K562 (cell line): ENCODE results near the gene RBMS1. TPM values are rescaled to one million over a fixed set of nuclear protein-coding genes. Genes with fewer than 3 reads are reported as not detected.

ENCODE experiments used
- ATAC-seq: fragments of 200-7000 bp; cut with Tn5 transposase; 3 replicates; pipeline ENCODE4 v1.9.1; 2020; ENCODE audit warnings: moderate library complexity
- BruUV-seq: library from RNA; stranded (reverse); fragments of 400-500 nt; replicated peaks from 2 replicates; lab custom pipeline; 2021; lab: Mats Ljungman, UMichigan
- CTCF ChIA-PET: fragments of 300-600 bp; formaldehyde crosslinking; extraction: SDS; loops from one replicate; lab custom pipeline; 2021; ENCODE audit warnings: low intra/inter-chr PET ratio; lab: Yijun Ruan, JAX
- POLR2A ChIA-PET: fragments of 300-600, 350-650 bp; sonication (Branson Sonifier 250); formaldehyde crosslinking; extraction: SDS; loops from one replicate; lab custom pipeline; 2021; ENCODE audit warnings: antibody characterized with exemption, inconsistent platforms; lab: Yijun Ruan, JAX
- DNase-seq, 4 experiments: peaks; one replicate each; pipeline versions ENCODE4 v3.0.0 to v3.0.0-alpha.2; 2011 to 2018; ENCODE audit warnings: low spot score in 3 of 4, mixed read lengths in 3 of 4; ENCODE audit errors: extremely low read depth in 1 of 4
- FAIRE-seq: peaks from 2 replicates; lab custom pipeline; 2011; peaks lifted over from hg19 to GRCh38; lab: Jason Lieb, UNC
- H2AFZ ChIP-seq: 2 replicates; pipeline ENCODE4 v1.6.0; 2011; ENCODE audit warnings: low read depth, low read length, control low read depth, inconsistent platforms
- H3K27ac ChIP-seq: fragments of 200-600 bp; 3 replicates; pipeline ENCODE4 v1.8.0; 2011; ENCODE audit warnings: low read depth, mild to moderate bottlenecking, control low read depth, inconsistent platforms, low read length, moderate library complexity, mixed read lengths; ENCODE audit errors: extremely low read depth
- H3K27me3 ChIP-seq, 2 experiments: fragments of 300-600 bp in 1 of 2; 2 replicates in 1 of 2; 3 replicates in 1 of 2; pipeline versions ENCODE4 v1.6.0 to v1.8.0; 2011; ENCODE audit warnings: inconsistent platforms in 2 of 2, low read length in 2 of 2, mild to moderate bottlenecking in 1 of 2, mixed read lengths in 1 of 2, moderate library complexity in 1 of 2; ENCODE audit not compliant: control insufficient read depth in 2 of 2, insufficient read depth in 2 of 2
- H3K36me3 ChIP-seq: fragments of 300-600 bp; 3 replicates; pipeline ENCODE4 v1.8.0; 2011; ENCODE audit warnings: mild to moderate bottlenecking, low read length, inconsistent platforms; ENCODE audit not compliant: control insufficient read depth, insufficient read depth
- H3K4me1 ChIP-seq, 2 experiments: fragments of 200-600 bp in 1 of 2; replicated peaks in 1 of 2; 2 replicates in 1 of 2; 3 replicates in 1 of 2; pipeline versions ENCODE4 v1.5.1 to v1.8.0; 2011; ENCODE audit warnings: inconsistent platforms in 2 of 2, low read length in 2 of 2, mild to moderate bottlenecking in 1 of 2, mixed read lengths in 1 of 2, moderate library complexity in 1 of 2; ENCODE audit not compliant: control insufficient read depth in 2 of 2, insufficient read depth in 2 of 2
- H3K4me2 ChIP-seq: 2 replicates; pipeline ENCODE4 v1.6.1; 2011; ENCODE audit warnings: low read length, control low read depth, inconsistent platforms, mixed read lengths; ENCODE audit not compliant: insufficient read depth
- H3K4me3 ChIP-seq: fragments of 200-600 bp; sonication (generic), shearing (Covaris generic); 2 replicates; pipeline ENCODE4 v1.5.1; 2016; ENCODE audit warnings: control low read depth, inconsistent platforms
- H3K79me2 ChIP-seq: fragments of 200-600 bp; 3 replicates; pipeline ENCODE4 v1.8.0; 2011; ENCODE audit warnings: low read length, inconsistent platforms; ENCODE audit not compliant: control insufficient read depth, insufficient read depth
- H3K9ac ChIP-seq, 2 experiments: 2 replicates each; pipeline versions ENCODE4 v1.6.0 to v1.6.1; 2011; ENCODE audit warnings: low read depth in 2 of 2, low read length in 2 of 2, control low read depth in 1 of 2, inconsistent platforms in 1 of 2, mild to moderate bottlenecking in 1 of 2, mixed read lengths in 1 of 2; ENCODE audit not compliant: insufficient read depth in 1 of 2
- H3K9me1 ChIP-seq: one replicate; pipeline ENCODE4 v1.6.0; 2011; ENCODE audit warnings: inconsistent platforms, mild to moderate bottlenecking, low read length, moderate library complexity; ENCODE audit not compliant: control insufficient read depth, insufficient read depth
- H3K9me3 ChIP-seq: replicated peaks from 2 replicates; pipeline ENCODE4 v1.5.1; 2011; ENCODE audit warnings: low read depth, low read length, inconsistent platforms; ENCODE audit not compliant: control insufficient read depth, insufficient read depth
- H4K20me1 ChIP-seq: replicated peaks from 2 replicates; pipeline ENCODE4 v1.6.1; 2011; ENCODE audit warnings: low read length, inconsistent platforms, mixed read lengths; ENCODE audit not compliant: control insufficient read depth, insufficient read depth
- ARID2 ChIP-seq: fragments of 450-650 bp; IDR thresholded peaks from 2 replicates; pipeline ENCODE4 v1.6.1; 2017; ENCODE audit warnings: antibody characterized with exemption, mild to moderate bottlenecking
- NRF1 ChIP-seq, 2 experiments: fragments of 450-650 bp; IDR thresholded peaks in 1 of 2; conservative IDR thresholded peaks in 1 of 2; 2 replicates each; pipeline ENCODE4 v1.6.1; 2014; ENCODE audit warnings: mild to moderate bottlenecking in 2 of 2
- WGBS: fragments of 100-300 bp; shearing (Covaris generic); methylation state at CpG from one replicate; pipeline ENCODE4 v1.1.6; 2016; ENCODE audit warnings: low coverage, mixed read lengths; ENCODE audit not compliant: insufficient coverage; ENCODE audit errors: missing lambda C conversion rate; 5-methylcytosine and 5-hydroxymethylcytosine counted together
- in situ Hi-C: fragments of 300-500 bp; cut with MboI; formaldehyde crosslinking; loops from 4 replicates; pipeline ENCODE4 v1.15.0; 2018; ENCODE audit warnings: inconsistent platforms, mixed read lengths
- intact Hi-C: fragments of 100-400 bp; cut with micrococcal nuclease; formaldehyde crosslinking; loops from 2 replicates; pipeline ENCODE4 v1.14.2; 2022
- polyA plus RNA-seq, 8 experiments: library from polyadenylated mRNA; depleted of rRNA in 4 of 8; stranded (reverse) in 5 of 8; unstranded in 3 of 8; fragments of >200 nt; fragmentation: Nextera tagmentation in 2 of 8; fragmentation: Illumina TruSeq in 1 of 8; extraction: Ambion mirVana in 2 of 8; extraction: Trizol in 1 of 8; gene quantifications; 2 replicates each; pipeline versions ENCODE4 v1.2.1 to v1.2.3, GENCODE V29; 2011 to 2014; ENCODE audit warnings: inconsistent platforms in 1 of 8, missing spikeins in 1 of 8
- total RNA-seq, 7 experiments: library from RNA; depleted of rRNA in 6 of 7; stranded (reverse); fragments of >200 nt in 6 of 7; fragmentation: Illumina TruSeq in 2 of 7; extraction: Trizol in 2 of 7; gene quantifications; 2 replicates each; pipeline versions ENCODE4 v1.2.1 to v1.2.3, GENCODE V29; 2011 to 2021; ENCODE audit warnings: low replicate concordance in 1 of 7
- TF ChIP-seq, protein P1 (sequence below), 2 experiments: fragments of 450-650 bp; IDR thresholded peaks; 2 replicates each; pipeline ENCODE4 v1.6.1; 2018; ENCODE audit warnings: mild to moderate bottlenecking in 2 of 2, low read depth in 1 of 2; ENCODE audit not compliant: partially characterized antibody in 2 of 2

The RBMS1 gene
- total and polyA plus RNA-seq, 9 of the 15 experiments (the other 6 are each of a cell fraction or from before 2014, with no cell fraction given): 0.04 to 0.31 (median 0.09) TPM; not detected in 6

DNA sequence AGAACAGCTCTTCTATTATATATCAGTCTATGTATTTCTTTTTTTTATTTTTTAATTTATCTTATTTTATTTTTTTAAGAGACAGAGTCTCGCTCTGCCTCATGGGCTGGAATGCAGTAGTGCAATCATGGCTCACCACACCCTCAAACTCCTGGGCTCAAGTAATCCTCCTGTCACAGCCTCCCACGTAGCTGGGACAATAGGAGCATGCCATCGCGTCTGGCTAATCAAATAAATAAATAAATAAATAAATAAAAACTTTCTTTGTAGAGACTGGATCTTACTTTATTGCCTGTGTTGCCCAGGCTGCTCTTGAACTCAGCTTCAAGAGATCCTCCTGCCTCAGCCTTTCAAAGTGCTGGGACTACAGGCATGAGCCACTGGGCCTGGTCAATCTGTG is 117.0 kb downstream of the RBMS1 start (continued):
- TF ChIP-seq ARID2: no peak

DNA sequence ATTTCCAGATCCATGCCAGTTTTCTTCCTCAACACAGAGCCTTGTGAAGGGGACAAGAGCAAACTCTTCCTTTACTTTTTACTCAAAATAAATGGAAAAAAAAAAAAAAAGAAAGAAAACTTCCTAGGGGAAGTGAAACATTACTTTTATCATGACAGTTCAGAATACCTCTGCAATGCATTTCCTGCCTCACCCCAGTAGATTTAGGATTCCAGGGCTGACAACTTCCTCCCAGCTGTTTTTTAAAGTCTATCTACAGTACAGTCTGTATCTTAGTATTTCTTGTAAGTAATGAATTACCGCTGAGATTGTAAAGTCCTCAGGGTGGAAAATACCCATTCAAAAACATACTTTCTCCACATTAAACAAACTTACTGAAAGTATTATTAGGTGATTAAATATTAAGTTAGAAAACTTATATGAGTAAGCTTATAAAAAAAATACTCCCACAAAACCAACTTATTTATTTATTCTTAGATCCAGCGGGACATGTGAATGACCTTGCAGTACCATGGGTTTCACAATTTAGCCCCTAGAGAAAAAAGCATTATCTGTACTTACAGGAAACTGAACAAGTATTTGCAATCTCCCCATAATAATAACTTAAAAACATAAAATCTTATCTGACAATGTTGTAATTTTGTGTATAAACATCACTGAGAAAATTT is 117.7 kb downstream of the RBMS1 start:
- no peaks in the 10 kb centered on the region for H3K9me1 ChIP-seq
- H3K4me3 ChIP-seq: no peak overlapping the region
- no peak for FAIRE-seq
- POLR2A ChIA-PET: no interaction called here
- TF ChIP-seq NRF1 (conservative IDR thresholded peaks at IDR 0.05 in 1 of 2, IDR thresholded peaks at IDR 0.05 in 1 of 2): no peak
- TF ChIP-seq, protein P1, sequence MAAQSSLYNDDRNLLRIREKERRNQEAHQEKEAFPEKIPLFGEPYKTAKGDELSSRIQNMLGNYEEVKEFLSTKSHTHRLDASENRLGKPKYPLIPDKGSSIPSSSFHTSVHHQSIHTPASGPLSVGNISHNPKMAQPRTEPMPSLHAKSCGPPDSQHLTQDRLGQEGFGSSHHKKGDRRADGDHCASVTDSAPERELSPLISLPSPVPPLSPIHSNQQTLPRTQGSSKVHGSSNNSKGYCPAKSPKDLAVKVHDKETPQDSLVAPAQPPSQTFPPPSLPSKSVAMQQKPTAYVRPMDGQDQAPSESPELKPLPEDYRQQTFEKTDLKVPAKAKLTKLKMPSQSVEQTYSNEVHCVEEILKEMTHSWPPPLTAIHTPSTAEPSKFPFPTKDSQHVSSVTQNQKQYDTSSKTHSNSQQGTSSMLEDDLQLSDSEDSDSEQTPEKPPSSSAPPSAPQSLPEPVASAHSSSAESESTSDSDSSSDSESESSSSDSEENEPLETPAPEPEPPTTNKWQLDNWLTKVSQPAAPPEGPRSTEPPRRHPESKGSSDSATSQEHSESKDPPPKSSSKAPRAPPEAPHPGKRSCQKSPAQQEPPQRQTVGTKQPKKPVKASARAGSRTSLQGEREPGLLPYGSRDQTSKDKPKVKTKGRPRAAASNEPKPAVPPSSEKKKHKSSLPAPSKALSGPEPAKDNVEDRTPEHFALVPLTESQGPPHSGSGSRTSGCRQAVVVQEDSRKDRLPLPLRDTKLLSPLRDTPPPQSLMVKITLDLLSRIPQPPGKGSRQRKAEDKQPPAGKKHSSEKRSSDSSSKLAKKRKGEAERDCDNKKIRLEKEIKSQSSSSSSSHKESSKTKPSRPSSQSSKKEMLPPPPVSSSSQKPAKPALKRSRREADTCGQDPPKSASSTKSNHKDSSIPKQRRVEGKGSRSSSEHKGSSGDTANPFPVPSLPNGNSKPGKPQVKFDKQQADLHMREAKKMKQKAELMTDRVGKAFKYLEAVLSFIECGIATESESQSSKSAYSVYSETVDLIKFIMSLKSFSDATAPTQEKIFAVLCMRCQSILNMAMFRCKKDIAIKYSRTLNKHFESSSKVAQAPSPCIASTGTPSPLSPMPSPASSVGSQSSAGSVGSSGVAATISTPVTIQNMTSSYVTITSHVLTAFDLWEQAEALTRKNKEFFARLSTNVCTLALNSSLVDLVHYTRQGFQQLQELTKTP (IDR thresholded peaks at IDR 0.05; ENCODE audit: low read depth in 1 of 2, partially characterized antibody in 2 of 2): no peak
- TF ChIP-seq, all 486 proteins: peak for 0
- H2AFZ ChIP-seq: no peak overlapping the region
- intact Hi-C loops: no loop called here
- H3K27ac ChIP-seq: no peak overlapping the region
- H3K9me3 ChIP-seq: no peaks in the 10 kb centered on the region
- H3K4me1 ChIP-seq: no peaks in the 10 kb centered on the region
- H3K4me2 ChIP-seq: no peak overlapping the region
- WGBS: 2% methylated on average over 2 of the region's 2 CpGs
- in situ Hi-C loops: no loop called here
- CTCF ChIA-PET: no interaction called here
- ATAC-seq (no peak), DNase-seq (no peak)
- H3K9ac ChIP-seq: no peak overlapping the region
- no peaks in the 10 kb centered on the region for H3K36me3 ChIP-seq
- H3K79me2 ChIP-seq: no peaks in the 10 kb centered on the region
- BruUV-seq: no TSS peak
- no peaks in the 10 kb centered on the region for H4K20me1 ChIP-seq
- H3K27me3 ChIP-seq: no peaks in the 10 kb centered on the region
